HT-29 (cell line): ENCODE results near the gene SARDH. TPM values are rescaled to one million over a fixed set of nuclear protein-coding genes. Genes with fewer than 3 reads are reported as not detected.

Experiments used
- total RNA-seq: library from RNA; depleted of rRNA; stranded (reverse); fragments of >200 nt; shearing (Covaris generic); gene quantifications from 2 replicates; pipeline ENCODE4 v1.2.3, GENCODE V29; 2014; rRNA removed

SARDH gene
- total RNA-seq, 1 experiment from 2014 or later = 2.7 TPM

Other genes starting within 250 kb of the SARDH start
- not detected in 2 replicates for gene MYMK, start 213.4 kb downstream of the SARDH start, total RNA-seq
- gene ADAMTSL2, start 203.6 kb downstream of the SARDH start, total RNA-seq = 0.16 and 0.25 TPM in 2 replicates
- gene FAM163B, start 129.0 kb downstream of the SARDH start, total RNA-seq = not detected in 2 replicates
- not detected in 2 replicates for gene DBH, start 102.0 kb downstream of the SARDH start, total RNA-seq